Lower leg skin (tissue), 4 donors: Measurements from ENCODE around the gene WDR91. TPM values are rescaled to one million over a fixed set of nuclear protein-coding genes. Genes with fewer than 3 reads are reported as not detected.

Experiments
- DNase-seq, 2 donors: peaks; one replicate each; pipeline ENCODE4 v3.0.0-alpha.2; 2019; ENCODE audit warnings: low spot score in 2 of 2
- H3K4me3 ChIP-seq: fragments of 200-600 bp; sonication (generic); 2 replicates; pipeline ENCODE4 v1.5.1; 2017; ENCODE audit warnings: mild to moderate bottlenecking, low read depth; ENCODE audit not compliant: poor library complexity, severe bottlenecking
- POLR2A ChIP-seq, 2 donors: fragments of 450-650 bp; IDR thresholded peaks; one replicate each; pipeline ENCODE4 v1.6.1; 2016 to 2017; ENCODE audit warnings: antibody characterized with exemption in 2 of 2, mild to moderate bottlenecking in 1 of 2, moderate library complexity in 1 of 2
- WGBS, 2 donors: methylation state at CpG; one replicate each; pipeline ENCODE4 v1.1.5; 2018; 5-methylcytosine and 5-hydroxymethylcytosine counted together
- intact Hi-C: fragments of 100-400 bp; cut with DNase I; formaldehyde crosslinking; loops from one replicate; pipeline ENCODE4 v1.15.0; 2023; ENCODE audit warnings: low total_unique reads
- total RNA-seq, 4 donors: library from RNA; depleted of rRNA; stranded (reverse); fragments of >200 nt; gene quantifications; one replicate each; pipeline ENCODE4 v1.1.0, GENCODE V29; 2016
- TF ChIP-seq, protein P1 (sequence below), 3 donors: fragments of 450-650 bp; IDR thresholded peaks; one replicate each; pipeline ENCODE4 v1.5.1; 2016; ENCODE audit warnings: antibody characterized with exemption in 3 of 3, mild to moderate bottlenecking in 3 of 3, moderate library complexity in 2 of 3

WDR91 gene
- total RNA-seq, 4 donors from 2014 or later: 16.7 to 25.0 (median 20.8) TPM

DNA sequence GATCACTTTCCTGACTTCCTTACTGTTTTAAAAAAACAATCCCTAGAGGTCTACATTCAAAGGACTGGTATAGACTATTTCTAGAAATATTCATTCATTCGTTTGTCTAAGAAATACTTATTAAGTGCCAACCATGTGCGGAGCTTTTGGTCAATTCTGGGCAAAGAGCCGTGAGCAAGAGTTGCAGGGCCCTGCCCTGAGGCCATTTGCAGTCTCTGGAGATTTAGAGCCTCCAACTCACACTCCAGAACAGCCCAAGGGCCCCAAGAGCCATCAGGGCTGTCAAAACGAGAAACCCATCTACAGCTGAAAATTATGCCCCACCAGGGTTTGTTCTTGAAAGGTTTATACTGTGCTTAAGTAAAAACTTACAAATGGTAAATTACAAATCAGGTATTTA is 16.2 kb downstream of the WDR91 start:
- TF ChIP-seq POLR2A (IDR thresholded peaks at IDR 0.05): no peak
- TF ChIP-seq, protein P1, sequence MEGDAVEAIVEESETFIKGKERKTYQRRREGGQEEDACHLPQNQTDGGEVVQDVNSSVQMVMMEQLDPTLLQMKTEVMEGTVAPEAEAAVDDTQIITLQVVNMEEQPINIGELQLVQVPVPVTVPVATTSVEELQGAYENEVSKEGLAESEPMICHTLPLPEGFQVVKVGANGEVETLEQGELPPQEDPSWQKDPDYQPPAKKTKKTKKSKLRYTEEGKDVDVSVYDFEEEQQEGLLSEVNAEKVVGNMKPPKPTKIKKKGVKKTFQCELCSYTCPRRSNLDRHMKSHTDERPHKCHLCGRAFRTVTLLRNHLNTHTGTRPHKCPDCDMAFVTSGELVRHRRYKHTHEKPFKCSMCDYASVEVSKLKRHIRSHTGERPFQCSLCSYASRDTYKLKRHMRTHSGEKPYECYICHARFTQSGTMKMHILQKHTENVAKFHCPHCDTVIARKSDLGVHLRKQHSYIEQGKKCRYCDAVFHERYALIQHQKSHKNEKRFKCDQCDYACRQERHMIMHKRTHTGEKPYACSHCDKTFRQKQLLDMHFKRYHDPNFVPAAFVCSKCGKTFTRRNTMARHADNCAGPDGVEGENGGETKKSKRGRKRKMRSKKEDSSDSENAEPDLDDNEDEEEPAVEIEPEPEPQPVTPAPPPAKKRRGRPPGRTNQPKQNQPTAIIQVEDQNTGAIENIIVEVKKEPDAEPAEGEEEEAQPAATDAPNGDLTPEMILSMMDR (IDR thresholded peaks at IDR 0.05): no peak
- peak in 1 of 2 donors; percentile 34 for DNase-seq
- 84 to 88% methylated on average over 4 of the region's 4 CpGs for WGBS, 2 donors
- H3K4me3 ChIP-seq: no peak overlapping the region
- intact Hi-C loops: no loop called here

DNA sequence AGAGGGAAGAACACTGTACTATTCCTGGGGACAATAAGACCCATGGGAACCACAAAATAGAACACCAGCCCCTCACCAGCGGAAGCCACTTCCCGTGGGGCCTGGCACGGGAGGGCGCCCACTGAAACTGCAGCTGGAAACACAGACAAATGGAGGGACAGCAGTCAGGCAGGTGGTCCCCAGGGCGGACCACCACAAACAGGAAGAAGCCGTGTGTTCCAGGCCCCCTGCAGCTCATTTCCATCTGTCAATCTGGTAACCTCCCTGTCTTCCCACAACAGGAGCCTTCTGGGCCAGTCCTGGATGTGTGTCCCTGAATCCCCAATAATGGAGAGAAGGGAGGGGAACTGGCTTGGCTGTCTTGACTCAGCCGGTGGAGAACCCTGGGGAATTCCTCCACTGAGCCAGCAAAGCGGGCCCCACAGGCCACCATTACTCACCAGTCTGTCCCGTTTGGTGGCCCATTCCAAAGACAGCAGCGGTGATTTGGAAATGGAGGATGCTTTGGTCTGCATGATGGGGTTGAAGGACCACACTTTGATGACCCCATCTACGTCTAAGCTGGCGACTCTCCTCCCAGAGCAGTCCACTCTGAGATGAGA is 16.7 kb downstream of the WDR91 start:
- TF ChIP-seq, protein P1 (IDR thresholded peaks at IDR 0.05): no peak
- no peak for TF ChIP-seq POLR2A (IDR thresholded peaks at IDR 0.05)
- DNase-seq: peak in 1 of 2 donors; percentile 72
- H3K4me3 ChIP-seq: no peak overlapping the region
- intact Hi-C loops: no loop called here
- WGBS, 2 donors: 82 to 88% methylated on average over 12 of the region's 12 CpGs

DNA sequence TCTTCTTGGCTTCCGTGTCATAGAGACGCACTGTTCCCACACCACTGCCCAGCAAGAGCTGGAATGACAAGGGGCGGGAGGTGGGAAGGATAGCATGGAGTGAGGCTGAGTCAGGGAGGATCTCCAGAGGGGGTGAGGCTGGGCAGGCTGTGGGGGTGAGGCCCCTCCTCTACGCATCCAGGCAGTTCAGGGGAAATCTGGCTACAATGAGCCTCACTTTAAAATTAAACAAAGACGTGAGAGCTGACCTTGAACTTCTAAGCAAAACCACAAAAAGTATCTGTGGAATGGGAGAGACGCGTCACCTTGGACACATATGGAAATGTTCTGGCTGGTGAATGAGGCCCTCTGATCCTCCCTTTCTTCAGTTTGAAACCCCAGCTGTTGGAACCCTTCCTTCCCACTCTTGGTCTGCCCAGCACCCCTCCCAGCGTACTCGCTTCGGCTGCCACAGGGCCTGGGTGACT is 17.7 kb downstream of the WDR91 start:
- H3K4me3 ChIP-seq: no peak overlapping the region
- WGBS, 2 donors: 89 to 91% methylated on average over 10 of the region's 10 CpGs
- no peak for DNase-seq
- no peak for TF ChIP-seq POLR2A (IDR thresholded peaks at IDR 0.05)
- TF ChIP-seq, protein P1 (IDR thresholded peaks at IDR 0.05): no peak
- intact Hi-C loops: no loop called here

DNA sequence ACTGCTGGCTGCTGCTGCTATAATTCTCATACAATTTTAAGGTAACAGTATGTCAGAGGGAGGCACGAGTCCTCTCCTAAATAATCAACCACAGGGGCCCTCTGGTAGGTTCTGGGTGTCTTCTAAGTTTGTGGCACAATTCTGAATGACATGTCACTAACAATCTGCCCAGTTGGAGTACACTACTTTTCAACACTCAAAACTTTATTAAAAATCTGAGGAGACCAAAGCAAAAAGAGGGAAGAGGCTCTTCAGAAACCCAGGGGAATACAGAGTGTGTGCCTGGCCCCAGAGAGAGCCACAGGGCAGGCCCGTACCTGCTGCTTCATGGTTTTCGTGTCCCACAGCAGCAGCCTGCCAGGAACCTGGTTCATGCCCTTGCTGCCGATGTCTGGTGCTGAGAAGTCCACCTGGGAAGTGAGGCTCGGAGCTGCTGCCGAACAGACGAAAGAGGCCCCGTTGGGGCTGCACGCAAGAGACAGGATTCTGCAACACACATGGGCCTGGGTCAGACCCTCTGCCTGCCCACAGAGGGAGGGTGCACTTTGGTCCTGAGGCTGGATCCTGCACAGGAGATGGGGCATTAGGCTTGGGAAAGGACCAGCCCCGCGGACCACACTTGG is 18.3 kb downstream of the WDR91 start:
- DNase-seq: peak in 1 of 2 donors; percentile 77
- no peak for TF ChIP-seq POLR2A (IDR thresholded peaks at IDR 0.05)
- TF ChIP-seq, protein P1 (IDR thresholded peaks at IDR 0.05): no peak
- intact Hi-C loops: no loop called here
- no peak overlapping the region for H3K4me3 ChIP-seq
- WGBS, 2 donors: 78 to 80% methylated on average over 11 of the region's 11 CpGs

DNA sequence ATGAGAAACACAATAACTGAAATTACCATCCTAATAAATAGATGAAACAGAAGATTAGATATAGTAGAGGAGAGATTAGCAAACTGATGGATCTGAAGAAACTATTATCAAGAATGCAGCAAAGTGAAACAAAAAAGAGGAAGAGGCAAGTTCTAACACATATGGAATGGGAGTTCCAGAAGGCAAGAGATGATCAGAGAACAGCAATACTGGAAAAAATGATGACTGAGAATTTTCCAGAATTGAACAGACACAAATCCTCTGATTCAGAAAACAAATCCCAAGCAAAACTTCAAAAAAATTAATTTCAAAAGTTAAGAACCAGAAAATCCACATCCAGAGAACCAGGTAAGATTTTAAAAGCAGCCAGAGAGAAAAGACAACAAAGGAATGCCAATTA is 20.6 kb downstream of the WDR91 start:
- H3K4me3 ChIP-seq: no peak overlapping the region
- no peak for TF ChIP-seq POLR2A (IDR thresholded peaks at IDR 0.05)
- TF ChIP-seq, protein P1 (IDR thresholded peaks at IDR 0.05): no peak
- intact Hi-C loops: no loop called here
- no peak for DNase-seq
